GM10248 (cell line): Measurements from ENCODE around the gene VARS2.
A peak's percentile ranks its signal among the peaks of the same experiment; 100 is the strongest.

ENCODE experiments used
- CTCF ChIA-PET: fragments of 300-600 bp; sonication (Branson Sonifier 250); formaldehyde crosslinking; extraction: SDS; loops from one replicate; lab custom pipeline; 2021; ENCODE audit warnings: antibody characterized with exemption; lab: Yijun Ruan, JAX
- POLR2A ChIA-PET: fragments of 350-650 bp; sonication (Branson Sonifier 250); formaldehyde crosslinking; extraction: SDS; loops from one replicate; lab custom pipeline; 2020; ENCODE audit warnings: antibody characterized with exemption; lab: Yijun Ruan, JAX
- DNase-seq: peaks from one replicate; pipeline ENCODE4 v3.0.0; 2012; ENCODE audit errors: extremely low spot score
- CTCF ChIP-seq: IDR thresholded peaks from 2 replicates; pipeline ENCODE4 v1.5.1; 2012; ENCODE audit warnings: mild to moderate bottlenecking, low read depth; ENCODE audit errors: extremely low read depth, missing control alignments, control extremely low read depth

Gene VARS2

GRCh38 chr6:30881392-30882203 is 32.4 kb upstream of the VARS2 start:
- peak; percentile 8 for DNase-seq
- TF ChIP-seq CTCF: no peak
- ChIA-PET POLR2A (interaction anchor here (1.4 kb wide), 1 partner anchor 137 kb away, joined by 3 read pairs; the partner anchor contains the start of gene IER3), CTCF (interaction anchor here (0.9 to 5.8 kb wide), 6 partner anchors 14 to 189 kb away, joined by 3 to 34 read pairs (median 16); partner anchors contain the start of gene VARS2)

GRCh38 chr6:30882204-30882758 is 31.8 kb upstream of the VARS2 start:
- CTCF ChIA-PET: interaction anchor here (1.6 to 5.8 kb wide), 5 partner anchors 32 to 203 kb away, joined by 5 to 34 read pairs (median 27); partner anchors contain the start of gene VARS2
- no peak for TF ChIP-seq CTCF
- DNase-seq: peak; percentile 10
- POLR2A ChIA-PET: interaction anchor here (1.4 kb wide), 1 partner anchor 138 kb away, joined by 3 read pairs; the partner anchor contains the start of gene IER3

- ChIA-PET CTCF (interaction anchor here (1.0 to 5.8 kb wide), 8 partner anchors 31 to 204 kb away, joined by 5 to 34 read pairs (median 10); partner anchors contain the start of gene VARS2), POLR2A (interaction anchor here (0.6 to 1.4 kb wide), 3 partner anchors 56 to 479 kb away, joined by 3 to 4 read pairs (median 4); partner anchors contain the start of gene IER3)
- no peak for TF ChIP-seq CTCF
Observed at GRCh38 chr6:30882759-30883684, 31.0 kb upstream of the VARS2 start.

GRCh38 chr6:30883685-30884520 is 30.1 kb upstream of the VARS2 start, which contains the start of gene DDR1:
Gene DDR1 (plus strand): TSS chr6:30884519. CDS start chr6:30888730, 4,211 bp downstream.
- CTCF ChIA-PET: interaction anchor here (0.9 to 5.8 kb wide), 10 partner anchors 13 to 205 kb away, joined by 3 to 34 read pairs (median 6); partner anchors contain the start of gene VARS2
- POLR2A ChIA-PET: interaction anchor here (0.6 kb wide), 1 partner anchor 57 kb away, joined by 4 read pairs; no protein-coding TSS in a partner anchor
- peak; percentile 84 for DNase-seq
- TF ChIP-seq CTCF: no peak

More at GRCh38 chr6:30882759-30883684, 31.0 kb upstream of the VARS2 start:
- DNase-seq: peak; percentile 74
